ENCODE data around the gene USP4.
"Not testable (repeated sequence)": the region's sequence is repeated elsewhere in the genome, so short reads cannot be mapped to it uniquely, and the experiment has no call there.

Gene USP4

GRCh38 chr3:49240091-49240490 is 99.8 kb downstream of the USP4 start:
- not testable (repeated sequence) for DNase-seq

GRCh38 chr3:49238274-49239127 is 101.4 kb downstream of the USP4 start:
- no peak for DNase-seq

- DNase-seq: no peak
These were observed 102.5 kb downstream of the USP4 start for GRCh38 chr3:49237344-49237743.

- no peak for DNase-seq
These were observed 103.6 kb downstream of the USP4 start for GRCh38 chr3:49236226-49236625.

GRCh38 chr3:49228817-49229216 is 111.0 kb downstream of the USP4 start:
- not testable (repeated sequence) for DNase-seq
